GM23338 (cell line): ENCODE results near the gene HSPB3. TPM values are rescaled to one million over a fixed set of nuclear protein-coding genes. Genes with fewer than 3 reads are reported as not detected.

Experiments used
- ATAC-seq: fragments of 200-7000 bp; cut with Tn5 transposase; 3 replicates; pipeline ENCODE4 v1.9.1; 2020
- DNase-seq: peaks from one replicate; pipeline ENCODE4 v3.0.0-alpha.2; 2015; ENCODE audit warnings: low spot score
- H2AFZ ChIP-seq: fragments of 200-600 bp; sonication (generic); 2 replicates; pipeline ENCODE4 v1.8.0; 2016; ENCODE audit warnings: antibody characterized with exemption, mild to moderate bottlenecking, moderate library complexity
- H3F3A ChIP-seq: fragments of 200-600 bp; sonication (generic); replicated peaks from 2 replicates; pipeline ENCODE4 v1.8.0; 2017; ENCODE audit warnings: antibody characterized with exemption, mixed run types, low read depth
- H3K27ac ChIP-seq: fragments of 200-600 bp; sonication (generic); 2 replicates; pipeline ENCODE4 v1.6.1; 2016; ENCODE audit warnings: low read depth
- H3K27me3 ChIP-seq: fragments of 200-600 bp; sonication (generic); 2 replicates; pipeline ENCODE4 v1.8.0; 2016; ENCODE audit warnings: mild to moderate bottlenecking, mixed run types, moderate library complexity; ENCODE audit not compliant: insufficient read depth
- H3K36me3 ChIP-seq: fragments of 200-600 bp; sonication (generic); 2 replicates; pipeline ENCODE4 v1.8.0; 2016; ENCODE audit warnings: mild to moderate bottlenecking; ENCODE audit not compliant: insufficient read depth
- H3K4me1 ChIP-seq: fragments of 200-600 bp; sonication (generic); 2 replicates; pipeline ENCODE4 v1.8.0; 2016; ENCODE audit warnings: mild to moderate bottlenecking, moderate library complexity; ENCODE audit not compliant: insufficient read depth
- H3K4me2 ChIP-seq: fragments of 200-600 bp; sonication (generic); 2 replicates; pipeline ENCODE4 v1.7.1; 2017; ENCODE audit warnings: mixed run types
- H3K4me3 ChIP-seq: fragments of 200-600 bp; sonication (generic); 2 replicates; pipeline ENCODE4 v1.6.1; 2016; ENCODE audit warnings: mixed run types
- H3K79me2 ChIP-seq: fragments of 200-600 bp; sonication (generic); replicated peaks from 2 replicates; pipeline ENCODE4 v1.8.0; 2017; ENCODE audit warnings: mild to moderate bottlenecking; ENCODE audit not compliant: insufficient read depth
- H3K9me2 ChIP-seq: fragments of 200-600 bp; sonication (generic); 2 replicates; pipeline ENCODE4 v1.8.0; 2017; ENCODE audit not compliant: insufficient read depth
- H4K20me1 ChIP-seq: fragments of 200-600 bp; sonication (generic); replicated peaks from 2 replicates; pipeline ENCODE4 v1.8.0; 2017; ENCODE audit warnings: mild to moderate bottlenecking; ENCODE audit not compliant: insufficient read depth
- H3K27ac Mint-ChIP-seq: 2 replicates; pipeline ENCODE4 v1.8.0; 2020; ENCODE audit warnings: inconsistent platforms, mild to moderate bottlenecking, moderate library complexity, mixed read lengths
- H3K27me3 Mint-ChIP-seq: 3 replicates; pipeline ENCODE4 v1.8.0; 2022; ENCODE audit warnings: low read depth, mild to moderate bottlenecking, moderate library complexity, mixed read lengths, inconsistent platforms; ENCODE audit not compliant: insufficient read depth, poor library complexity
- H3K36me3 Mint-ChIP-seq: 3 replicates; pipeline ENCODE4 v1.8.0; 2021; ENCODE audit warnings: low read depth, mild to moderate bottlenecking, inconsistent platforms, moderate library complexity, mixed read lengths
- H3K4me1 Mint-ChIP-seq: 3 replicates; pipeline ENCODE4 v1.8.0; 2020; ENCODE audit warnings: mild to moderate bottlenecking, inconsistent platforms, mixed read lengths
- H3K4me3 Mint-ChIP-seq: 3 replicates; pipeline ENCODE4 v1.8.0; 2021; ENCODE audit warnings: moderate library complexity, mild to moderate bottlenecking, inconsistent platforms, mixed read lengths
- H3K9me3 Mint-ChIP-seq: 3 replicates; pipeline ENCODE4 v1.8.0; 2020; ENCODE audit warnings: moderate library complexity, mild to moderate bottlenecking, inconsistent platforms, mixed read lengths
- EZH2 ChIP-seq: fragments of 200-600 bp; sonication (generic); IDR thresholded peaks from one replicate; pipeline ENCODE4 v1.8.0; 2017; ENCODE audit warnings: antibody characterized with exemption, mild to moderate bottlenecking, low read depth; ENCODE audit not compliant: unreplicated experiment
- JUNB ChIP-seq: IDR thresholded peaks from one replicate; pipeline ENCODE4 v1.6.1; 2016; ENCODE audit warnings: antibody characterized with exemption; ENCODE audit not compliant: unreplicated experiment
- STAT1 ChIP-seq: IDR thresholded peaks from one replicate; pipeline ENCODE4 v1.6.1; 2016; ENCODE audit warnings: antibody characterized with exemption; ENCODE audit not compliant: unreplicated experiment
- ZNF331 ChIP-seq: fragments of 250-450 bp; sonication (Bioruptor Pico); IDR thresholded peaks from 2 replicates; pipeline ENCODE4 v1.5.0; 2020; ENCODE audit warnings: low read depth, mild to moderate bottlenecking, moderate library complexity
- polyA plus RNA-seq: library from polyadenylated mRNA; unstranded; fragments of >200 nt; fragmentation: Nextera tagmentation; extraction: Ambion mirVana; gene quantifications from 2 replicates; pipeline ENCODE4 v1.2.1, GENCODE V29; 2016
- total RNA-seq: library from RNA; depleted of rRNA; stranded (reverse); fragments of >200 nt; shearing (Covaris generic); gene quantifications from 2 replicates; pipeline ENCODE4 v1.2.3, GENCODE V29; 2014
- TF ChIP-seq, protein P1 (sequence below), 2 experiments: fragments of 200-600 bp in 1 of 2; sonication (generic) in 1 of 2; conservative IDR thresholded peaks; 2 replicates each; pipeline versions ENCODE4 v1.5.1 to v1.6.1; 2016 to 2017; ENCODE audit warnings: antibody characterized with exemption in 2 of 2, low read depth in 2 of 2, mild to moderate bottlenecking in 2 of 2, moderate library complexity in 1 of 2

Gene HSPB3
- total and polyA plus RNA-seq, 2 experiments from 2014 or later = not detected

DNA sequence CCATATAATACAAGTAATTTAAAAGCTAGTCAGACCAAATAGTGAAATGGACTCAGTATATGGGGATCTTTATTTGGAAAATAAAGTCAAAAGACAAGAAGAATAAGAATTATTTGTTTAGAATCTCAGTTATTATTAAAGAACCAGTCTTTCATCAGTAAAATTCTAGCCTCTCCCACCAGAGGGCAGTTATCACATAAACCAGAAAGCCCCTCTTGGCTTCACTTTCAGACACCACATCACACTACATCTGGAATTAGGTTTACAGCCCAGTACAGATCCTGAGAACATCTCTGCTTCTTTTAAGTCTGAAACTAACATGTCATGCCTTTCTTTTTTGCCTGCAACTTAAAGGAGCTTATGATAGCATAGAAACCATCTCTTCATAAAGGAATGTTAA lies 12.2 kb upstream of the HSPB3 start:
- Histone ChIP-seq H3K4me1 (no peaks in the 10 kb centered on the region), H3K27ac (no peak overlapping the region), H3K4me3 (no peak overlapping the region), H3K27me3 (no peaks in the 10 kb centered on the region), H3K9me2 (no peaks in the 10 kb centered on the region; the same call in 1 of the 2 replicates), H3K4me2 (no peak overlapping the region), H2AFZ (no peak overlapping the region), H3K36me3 (no peaks in the 10 kb centered on the region), H3F3A (no peaks in the 10 kb centered on the region), H3K79me2 (no peaks in the 10 kb centered on the region), H4K20me1 (no peaks in the 10 kb centered on the region)
- DNase-seq (peak; percentile 57), ATAC-seq (peak; percentile 40; the same call in 1 of the 3 replicates)
- TF ChIP-seq, protein P1, sequence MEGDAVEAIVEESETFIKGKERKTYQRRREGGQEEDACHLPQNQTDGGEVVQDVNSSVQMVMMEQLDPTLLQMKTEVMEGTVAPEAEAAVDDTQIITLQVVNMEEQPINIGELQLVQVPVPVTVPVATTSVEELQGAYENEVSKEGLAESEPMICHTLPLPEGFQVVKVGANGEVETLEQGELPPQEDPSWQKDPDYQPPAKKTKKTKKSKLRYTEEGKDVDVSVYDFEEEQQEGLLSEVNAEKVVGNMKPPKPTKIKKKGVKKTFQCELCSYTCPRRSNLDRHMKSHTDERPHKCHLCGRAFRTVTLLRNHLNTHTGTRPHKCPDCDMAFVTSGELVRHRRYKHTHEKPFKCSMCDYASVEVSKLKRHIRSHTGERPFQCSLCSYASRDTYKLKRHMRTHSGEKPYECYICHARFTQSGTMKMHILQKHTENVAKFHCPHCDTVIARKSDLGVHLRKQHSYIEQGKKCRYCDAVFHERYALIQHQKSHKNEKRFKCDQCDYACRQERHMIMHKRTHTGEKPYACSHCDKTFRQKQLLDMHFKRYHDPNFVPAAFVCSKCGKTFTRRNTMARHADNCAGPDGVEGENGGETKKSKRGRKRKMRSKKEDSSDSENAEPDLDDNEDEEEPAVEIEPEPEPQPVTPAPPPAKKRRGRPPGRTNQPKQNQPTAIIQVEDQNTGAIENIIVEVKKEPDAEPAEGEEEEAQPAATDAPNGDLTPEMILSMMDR (conservative IDR thresholded peaks at IDR 0.05; ENCODE audit: low read depth in 2 of 2) = peak; percentile 51 to 62
- TF ChIP-seq STAT1 = no peak
- H3K27ac Mint-ChIP-seq = no peak overlapping the region
- H3K4me1 Mint-ChIP-seq = peaks cover 8% of the 10 kb centered on the region; the same call in 2 of the 3 replicates
- H3K4me3 Mint-ChIP-seq = no peak overlapping the region
- H3K27me3 Mint-ChIP-seq = no peaks in the 10 kb centered on the region
- H3K36me3 Mint-ChIP-seq = peaks cover 7% of the 10 kb centered on the region; the same call in 1 of the 3 replicates
- H3K9me3 Mint-ChIP-seq = peaks cover 10% of the 10 kb centered on the region; the same call in 2 of the 3 replicates

DNA sequence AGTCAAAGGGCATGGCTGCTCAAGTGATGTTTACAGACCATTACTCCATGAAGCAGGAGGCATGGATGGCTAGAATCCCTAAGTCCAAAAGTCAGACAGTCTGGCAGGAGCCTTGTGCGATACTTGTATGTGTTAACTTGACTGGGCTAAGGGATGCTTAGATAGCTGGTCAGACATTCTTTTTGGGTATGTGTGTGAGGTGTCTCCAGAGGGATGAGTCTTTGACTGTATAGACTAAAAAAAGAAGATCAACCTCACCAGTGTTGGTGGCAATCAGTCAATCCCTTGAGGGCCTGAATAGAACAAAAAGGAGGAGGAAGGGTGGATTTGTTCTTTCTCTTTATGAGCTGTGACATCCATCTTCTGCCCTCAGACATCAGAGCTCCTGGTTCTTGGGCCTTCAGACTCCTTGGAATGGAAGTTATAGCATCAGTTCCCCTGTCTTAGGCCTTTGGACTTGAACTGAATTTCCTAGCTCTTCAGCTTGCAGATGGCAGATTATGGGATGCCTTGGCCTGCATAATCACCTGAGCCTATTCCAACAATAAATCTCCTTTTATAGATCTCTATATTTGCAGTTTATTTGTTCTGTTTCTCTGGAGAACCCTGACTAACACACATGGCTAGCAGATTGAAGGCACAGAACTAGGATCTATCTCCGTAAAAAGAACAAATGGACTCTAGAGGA lies 9.7 kb upstream of the HSPB3 start:
- Histone ChIP-seq H2AFZ (no peak overlapping the region), H3K4me1 (no peaks in the 10 kb centered on the region), H3F3A (no peaks in the 10 kb centered on the region), H3K9me2 (no peaks in the 10 kb centered on the region; the same call in 1 of the 2 replicates), H3K4me2 (no peak overlapping the region), H3K4me3 (no peak overlapping the region), H4K20me1 (no peaks in the 10 kb centered on the region), H3K27ac (no peak overlapping the region), H3K27me3 (no peaks in the 10 kb centered on the region), H3K79me2 (no peaks in the 10 kb centered on the region), H3K36me3 (no peaks in the 10 kb centered on the region)
- no peak overlapping the region for H3K4me3 Mint-ChIP-seq
- ATAC-seq (no peak), DNase-seq (no peak)
- H3K36me3 Mint-ChIP-seq = peaks cover 7% of the 10 kb centered on the region; the same call in 1 of the 3 replicates
- peaks cover 8% of the 10 kb centered on the region; the same call in 2 of the 3 replicates for H3K4me1 Mint-ChIP-seq
- no peak overlapping the region for H3K27ac Mint-ChIP-seq
- peaks cover 10% of the 10 kb centered on the region; the same call in 2 of the 3 replicates for H3K9me3 Mint-ChIP-seq
- no peaks in the 10 kb centered on the region for H3K27me3 Mint-ChIP-seq
- TF ChIP-seq JUNB = no peak
- TF ChIP-seq EZH2 = no peak
- TF ChIP-seq ZNF331 (CRISPR knock-in tag) = no peak
- TF ChIP-seq, protein P1 (conservative IDR thresholded peaks at IDR 0.05; ENCODE audit: low read depth in 2 of 2) = no peak
- no peak for TF ChIP-seq STAT1
